A673 (cell line): ENCODE measurements around the gene ELOVL7. TPM values are rescaled to one million over a fixed set of nuclear protein-coding genes. Genes with fewer than 3 reads are reported as not detected.

Experiments
- BruUV-seq: library from RNA; stranded (reverse); fragments of 400-500 nt; replicated peaks from 2 replicates; lab custom pipeline; 2021; lab: Mats Ljungman, UMichigan
- CTCF ChIA-PET: fragments of 300-600 bp; sonication (Branson Sonifier 250); formaldehyde crosslinking; loops from one replicate; lab custom pipeline; 2022; ENCODE audit warnings: antibody characterized with exemption; lab: Charles Lee
- POLR2A ChIA-PET: fragments of 300-600 bp; sonication (Branson Sonifier 250); formaldehyde crosslinking; loops from one replicate; lab custom pipeline; 2022; ENCODE audit warnings: antibody characterized with exemption; ENCODE audit not compliant: low non-redundant PET; lab: Charles Lee
- DNase-seq: peaks from one replicate; pipeline ENCODE4 v3.0.0-alpha.2; 2015; ENCODE audit warnings: low spot score
- H3K27ac ChIP-seq: fragments of 200-600 bp; sonication (generic); 2 replicates; pipeline ENCODE4 v1.5.1; 2016; ENCODE audit warnings: mixed run types, low read depth, mild to moderate bottlenecking, mixed read lengths, antibody characterized with exemption, low read length; ENCODE audit not compliant: poor library complexity, severe bottlenecking
- H3K27me3 ChIP-seq: fragments of 200-600 bp; sonication (generic); replicated peaks from 2 replicates; pipeline ENCODE4 v1.6.1; 2017; ENCODE audit warnings: mixed run types, low read depth, mild to moderate bottlenecking, mixed read lengths, antibody characterized with exemption, low read length; ENCODE audit not compliant: insufficient read depth, poor library complexity
- H3K36me3 ChIP-seq: fragments of 200-600 bp; sonication (generic); 2 replicates; pipeline ENCODE4 v1.6.1; 2016; ENCODE audit warnings: mixed run types, mild to moderate bottlenecking, mixed read lengths, antibody characterized with exemption, low read length; ENCODE audit not compliant: insufficient read depth, poor library complexity, severe bottlenecking
- H3K4me1 ChIP-seq: fragments of 200-600 bp; sonication (generic); 2 replicates; pipeline ENCODE4 v1.6.1; 2017; ENCODE audit warnings: mixed run types, mild to moderate bottlenecking, mixed read lengths, antibody characterized with exemption, low read length; ENCODE audit not compliant: insufficient read depth, poor library complexity, severe bottlenecking
- H3K4me3 ChIP-seq: fragments of 200-600 bp; sonication (generic); 2 replicates; pipeline ENCODE4 v1.5.1; 2016; ENCODE audit warnings: low read depth, mixed run types, mild to moderate bottlenecking, mixed read lengths, low read length; ENCODE audit not compliant: poor library complexity, severe bottlenecking
- H3K9me3 ChIP-seq: fragments of 200-600 bp; sonication (generic); 2 replicates; pipeline ENCODE4 v1.6.1; 2016; ENCODE audit warnings: mixed run types, low read depth, mild to moderate bottlenecking, mixed read lengths, antibody characterized with exemption, low read length; ENCODE audit not compliant: poor library complexity, severe bottlenecking
- EZH2 ChIP-seq: fragments of 200-600 bp; sonication (generic); IDR thresholded peaks from 2 replicates; pipeline ENCODE4 v1.6.1; 2017; ENCODE audit warnings: borderline replicate concordance, low read depth, mild to moderate bottlenecking, mixed read lengths, antibody characterized with exemption, low read length; ENCODE audit not compliant: poor library complexity, severe bottlenecking
- intact Hi-C: fragments of 100-400 bp; cut with micrococcal nuclease; formaldehyde crosslinking; loops from one replicate; pipeline ENCODE4 v1.10.0; 2022; ENCODE audit not compliant: unreplicated experiment
- total RNA-seq: library from RNA; stranded (reverse); gene quantifications from 2 replicates; pipeline ENCODE4 v1.2.3, GENCODE V29; 2021
- TF ChIP-seq, protein P1 (sequence below): fragments of 300-800, 200-600 bp; sonication (generic); conservative IDR thresholded peaks from 2 replicates; pipeline ENCODE4 v1.5.1; 2017; ENCODE audit warnings: low read depth, mild to moderate bottlenecking, antibody characterized with exemption, low read length, moderate library complexity, mixed read lengths

ELOVL7 gene
- total RNA-seq, 1 experiment from 2014 or later = not detected

- CTCF ChIA-PET = no interaction called here
- peaks cover 10% of the 10 kb centered on the region for H3K27me3 ChIP-seq
- no TSS peak for BruUV-seq
- no peaks in the 10 kb centered on the region for H3K9me3 ChIP-seq
- no peaks in the 10 kb centered on the region for H3K4me1 ChIP-seq
- no peak for TF ChIP-seq EZH2
- TF ChIP-seq, protein P1, sequence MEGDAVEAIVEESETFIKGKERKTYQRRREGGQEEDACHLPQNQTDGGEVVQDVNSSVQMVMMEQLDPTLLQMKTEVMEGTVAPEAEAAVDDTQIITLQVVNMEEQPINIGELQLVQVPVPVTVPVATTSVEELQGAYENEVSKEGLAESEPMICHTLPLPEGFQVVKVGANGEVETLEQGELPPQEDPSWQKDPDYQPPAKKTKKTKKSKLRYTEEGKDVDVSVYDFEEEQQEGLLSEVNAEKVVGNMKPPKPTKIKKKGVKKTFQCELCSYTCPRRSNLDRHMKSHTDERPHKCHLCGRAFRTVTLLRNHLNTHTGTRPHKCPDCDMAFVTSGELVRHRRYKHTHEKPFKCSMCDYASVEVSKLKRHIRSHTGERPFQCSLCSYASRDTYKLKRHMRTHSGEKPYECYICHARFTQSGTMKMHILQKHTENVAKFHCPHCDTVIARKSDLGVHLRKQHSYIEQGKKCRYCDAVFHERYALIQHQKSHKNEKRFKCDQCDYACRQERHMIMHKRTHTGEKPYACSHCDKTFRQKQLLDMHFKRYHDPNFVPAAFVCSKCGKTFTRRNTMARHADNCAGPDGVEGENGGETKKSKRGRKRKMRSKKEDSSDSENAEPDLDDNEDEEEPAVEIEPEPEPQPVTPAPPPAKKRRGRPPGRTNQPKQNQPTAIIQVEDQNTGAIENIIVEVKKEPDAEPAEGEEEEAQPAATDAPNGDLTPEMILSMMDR = no peak
- H3K36me3 ChIP-seq = no peaks in the 10 kb centered on the region
- no peak overlapping the region for H3K27ac ChIP-seq
- DNase-seq = no peak
- H3K4me3 ChIP-seq = no peak overlapping the region
- intact Hi-C loops = no loop called here
- POLR2A ChIA-PET = no interaction called here
These were observed 34.1 kb downstream of the ELOVL7 start for GRCh38 chr5:60809891-60810425.

DNA sequence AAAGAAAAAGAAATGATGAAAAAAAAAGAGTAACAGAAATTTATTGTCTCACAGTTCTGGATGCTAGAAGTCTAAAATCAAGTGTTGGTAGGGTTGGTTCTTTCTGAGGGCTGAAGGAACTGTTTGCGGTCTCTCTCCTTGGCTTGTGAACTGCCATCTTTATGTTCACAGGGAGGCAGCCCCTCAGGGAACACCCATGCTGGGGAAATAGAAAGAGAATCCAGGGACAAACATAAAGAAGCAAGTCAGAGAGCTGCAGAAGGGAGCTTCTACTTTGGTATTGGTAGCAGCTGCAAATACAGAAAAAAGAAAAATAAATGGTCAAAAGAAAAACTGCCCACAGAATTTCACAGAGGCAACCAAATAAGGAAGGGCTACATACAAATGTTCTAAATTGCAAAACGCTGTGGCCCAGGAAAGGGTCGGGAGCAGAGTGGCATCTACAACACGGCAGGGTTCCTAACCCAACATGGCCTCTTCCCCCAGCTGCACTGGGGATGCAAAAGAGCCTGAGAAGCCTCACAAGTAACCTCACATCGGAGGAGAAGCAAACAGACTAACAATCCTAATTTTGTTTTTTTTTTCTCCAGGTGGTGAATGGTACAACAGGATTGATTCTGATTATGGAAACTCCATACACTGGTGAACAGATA, 37.4 kb downstream of the ELOVL7 start:
- no peak for DNase-seq

GRCh38 chr5:60805463-60805862, 38.6 kb downstream of the ELOVL7 start:
- H3K4me3 ChIP-seq = no peak overlapping the region
- no peak for DNase-seq
- H3K27me3 ChIP-seq = no peaks in the 10 kb centered on the region
- no TSS peak for BruUV-seq
- H3K4me1 ChIP-seq = no peaks in the 10 kb centered on the region
- TF ChIP-seq EZH2 = no peak
- TF ChIP-seq, protein P1 = no peak
- no peak overlapping the region for H3K27ac ChIP-seq
- intact Hi-C loops = no loop called here
- ChIA-PET CTCF (no interaction called here), POLR2A (no interaction called here)
- no peaks in the 10 kb centered on the region for H3K9me3 ChIP-seq
- no peaks in the 10 kb centered on the region for H3K36me3 ChIP-seq

More for the DNA sequence above, 37.4 kb downstream of the ELOVL7 start:
- Histone ChIP-seq H3K27me3 (no peaks in the 10 kb centered on the region), H3K9me3 (no peaks in the 10 kb centered on the region), H3K36me3 (no peaks in the 10 kb centered on the region), H3K4me1 (no peaks in the 10 kb centered on the region), H3K27ac (no peak overlapping the region), H3K4me3 (no peak overlapping the region)
- TF ChIP-seq, protein P1 = no peak
- no peak for TF ChIP-seq EZH2
- CTCF ChIA-PET = no interaction called here
- BruUV-seq = no TSS peak
- intact Hi-C loops = no loop called here
- POLR2A ChIA-PET = interaction anchor here (0.6 kb wide), 1 partner anchor 149 kb away, joined by 4 read pairs; no protein-coding TSS in a partner anchor
